GM18526 (cell line): Measurements from ENCODE around the gene GRIN3B.

Experiments
- POLR2A ChIP-seq: IDR thresholded peaks from 3 replicates; pipeline ENCODE4 v1.6.1; 2011; ENCODE audit not compliant: insufficient read length; ENCODE audit errors: extremely low read depth

The GRIN3B gene

GRCh38 chr19:1049106-1049505 lies 48.9 kb downstream of the GRIN3B start:
- TF ChIP-seq POLR2A = no peak

GRCh38 chr19:1049800-1050199 lies 49.6 kb downstream of the GRIN3B start:
- TF ChIP-seq POLR2A = no peak

DNA sequence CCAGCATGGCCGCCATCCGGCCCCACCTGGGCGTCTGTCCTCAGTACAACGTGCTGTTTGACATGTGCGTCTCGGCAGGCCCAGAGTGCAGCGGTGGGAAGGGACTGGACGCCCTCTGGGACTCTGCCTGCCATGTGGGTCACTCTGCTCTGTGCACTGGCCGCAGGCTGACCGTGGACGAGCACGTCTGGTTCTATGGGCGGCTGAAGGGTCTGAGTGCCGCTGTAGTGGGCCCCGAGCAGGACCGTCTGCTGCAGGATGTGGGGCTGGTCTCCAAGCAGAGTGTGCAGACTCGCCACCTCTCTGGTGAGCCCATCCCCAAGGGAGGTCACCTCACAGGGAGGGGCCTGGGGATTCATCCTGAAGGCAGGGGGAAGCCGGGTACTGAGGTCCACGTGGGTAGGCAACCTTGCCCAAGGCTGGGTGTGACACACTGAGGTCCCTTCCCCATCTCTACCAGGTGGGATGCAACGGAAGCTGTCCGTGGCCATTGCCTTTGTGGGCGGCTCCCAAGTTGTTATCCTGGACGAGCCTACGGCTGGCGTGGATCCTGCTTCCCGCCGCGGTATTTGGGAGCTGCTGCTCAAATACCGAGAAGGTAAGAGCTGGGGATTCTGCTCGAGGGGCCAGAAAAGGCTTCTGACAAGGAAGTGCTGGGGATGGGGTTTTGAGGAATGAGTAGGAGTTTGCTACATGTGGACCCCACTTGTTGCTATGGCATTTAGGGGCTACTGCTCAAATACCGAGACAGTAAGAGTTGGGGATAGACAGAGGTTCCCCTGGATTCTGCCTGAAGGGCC lies 51.0 kb downstream of the GRIN3B start:
- TF ChIP-seq POLR2A = no peak

GRCh38 chr19:1051791-1052190 lies 51.6 kb downstream of the GRIN3B start:
- TF ChIP-seq POLR2A = no peak

- no peak for TF ChIP-seq POLR2A
These were observed 52.2 kb downstream of the GRIN3B start for GRCh38 chr19:1052349-1052975.

DNA sequence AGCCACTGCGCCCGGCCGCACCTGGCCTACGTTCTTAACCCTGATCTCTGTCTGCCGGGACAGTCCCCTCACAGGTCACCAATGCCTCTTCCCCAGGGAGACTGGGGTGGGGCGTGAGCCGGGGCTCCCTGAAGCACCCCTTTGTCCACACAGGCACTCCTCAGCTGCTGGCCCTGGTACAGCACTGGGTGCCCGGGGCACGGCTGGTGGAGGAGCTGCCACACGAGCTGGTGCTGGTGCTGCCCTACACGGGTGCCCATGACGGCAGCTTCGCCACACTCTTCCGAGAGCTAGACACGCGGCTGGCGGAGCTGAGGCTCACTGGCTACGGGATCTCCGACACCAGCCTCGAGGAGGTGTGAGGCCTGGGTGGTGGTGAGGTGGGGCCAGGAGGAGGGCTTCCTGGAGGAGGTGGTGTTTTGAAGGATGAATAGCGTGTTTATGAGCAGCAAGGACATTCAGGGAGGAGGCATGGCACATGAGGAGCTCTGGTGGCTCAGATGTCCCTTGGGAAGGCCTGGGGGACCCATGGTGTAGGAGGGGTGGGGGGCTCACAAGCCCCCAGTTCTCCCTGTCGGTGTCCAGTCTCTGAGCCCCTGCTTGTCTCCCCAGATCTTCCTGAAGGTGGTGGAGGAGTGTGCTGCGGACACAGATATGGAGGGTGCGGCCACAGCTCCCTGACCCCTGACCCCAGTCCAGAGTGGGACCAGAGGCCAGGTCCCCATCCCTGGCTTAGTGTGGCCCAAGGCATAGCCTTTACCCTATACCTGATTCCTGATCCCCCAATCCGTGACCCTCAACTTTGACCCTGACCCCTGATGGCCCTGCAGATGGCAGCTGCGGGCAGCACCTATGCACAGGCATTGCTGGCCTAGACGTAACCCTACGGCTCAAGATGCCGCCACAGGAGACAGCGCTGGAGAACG lies 53.2 kb downstream of the GRIN3B start:
- no peak for TF ChIP-seq POLR2A

DNA sequence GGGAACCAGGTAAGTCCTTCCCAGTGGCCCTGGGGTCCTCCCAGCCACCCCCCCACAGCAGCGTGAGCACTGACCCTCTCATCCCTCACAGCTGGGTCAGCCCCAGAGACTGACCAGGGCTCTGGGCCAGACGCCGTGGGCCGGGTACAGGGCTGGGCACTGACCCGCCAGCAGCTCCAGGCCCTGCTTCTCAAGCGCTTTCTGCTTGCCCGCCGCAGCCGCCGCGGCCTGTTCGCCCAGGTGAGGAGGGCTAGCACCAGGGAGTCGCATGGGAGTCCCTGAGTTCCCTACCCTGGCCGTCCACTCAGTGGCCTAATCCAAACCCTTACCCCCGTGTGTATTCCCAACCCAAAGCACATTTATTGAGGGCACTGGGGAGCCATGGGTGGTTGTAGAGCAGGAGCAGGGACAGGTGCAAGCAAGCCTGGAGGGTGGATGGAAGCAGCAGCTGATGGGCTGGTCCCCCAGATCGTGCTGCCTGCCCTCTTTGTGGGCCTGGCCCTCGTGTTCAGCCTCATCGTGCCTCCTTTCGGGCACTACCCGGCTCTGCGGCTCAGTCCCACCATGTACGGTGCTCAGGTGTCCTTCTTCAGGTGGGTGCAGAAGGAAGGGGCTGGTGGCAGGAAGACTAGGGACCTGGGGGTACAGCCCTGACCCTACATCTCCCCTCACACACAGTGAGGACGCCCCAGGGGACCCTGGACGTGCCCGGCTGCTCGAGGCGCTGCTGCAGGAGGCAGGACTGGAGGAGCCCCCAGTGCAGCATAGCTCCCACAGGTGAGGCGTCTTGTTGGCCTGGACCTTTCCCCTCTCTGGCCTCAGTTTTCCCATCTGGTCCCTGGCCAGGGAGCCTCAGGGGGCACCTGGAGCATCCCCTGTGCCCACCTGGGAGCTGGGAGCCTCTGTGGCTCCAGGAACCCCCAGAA lies 54.1 kb downstream of the GRIN3B start:
- TF ChIP-seq POLR2A = no peak

GRCh38 chr19:1055028-1055425 lies 54.8 kb downstream of the GRIN3B start:
- no peak for TF ChIP-seq POLR2A

DNA sequence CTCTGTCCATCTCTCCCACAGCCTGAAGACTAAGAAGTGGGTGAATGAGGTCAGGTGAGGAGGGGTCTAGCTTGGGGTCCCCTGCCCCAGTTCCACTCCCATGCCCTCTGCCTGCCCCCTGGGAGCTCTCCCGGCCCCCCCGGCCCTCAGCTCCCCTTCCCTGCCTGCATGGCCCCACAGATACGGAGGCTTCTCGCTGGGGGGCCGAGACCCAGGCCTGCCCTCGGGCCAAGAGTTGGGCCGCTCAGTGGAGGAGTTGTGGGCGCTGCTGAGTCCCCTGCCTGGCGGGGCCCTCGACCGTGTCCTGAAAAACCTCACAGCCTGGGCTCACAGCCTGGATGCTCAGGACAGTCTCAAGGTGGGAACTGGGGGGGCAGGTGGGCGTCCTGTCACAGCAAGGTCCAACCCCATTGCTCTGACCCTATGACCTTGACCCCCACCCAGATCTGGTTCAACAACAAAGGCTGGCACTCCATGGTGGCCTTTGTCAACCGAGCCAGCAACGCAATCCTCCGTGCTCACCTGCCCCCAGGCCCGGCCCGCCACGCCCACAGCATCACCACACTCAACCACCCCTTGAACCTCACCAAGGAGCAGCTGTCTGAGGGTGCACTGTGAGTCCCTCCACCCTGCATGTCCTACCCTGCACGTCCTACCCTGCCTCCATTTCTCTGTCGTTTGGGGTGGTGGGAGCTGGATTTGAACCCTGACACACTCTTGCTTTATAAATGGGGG lies 55.8 kb downstream of the GRIN3B start:
- no peak for TF ChIP-seq POLR2A

DNA sequence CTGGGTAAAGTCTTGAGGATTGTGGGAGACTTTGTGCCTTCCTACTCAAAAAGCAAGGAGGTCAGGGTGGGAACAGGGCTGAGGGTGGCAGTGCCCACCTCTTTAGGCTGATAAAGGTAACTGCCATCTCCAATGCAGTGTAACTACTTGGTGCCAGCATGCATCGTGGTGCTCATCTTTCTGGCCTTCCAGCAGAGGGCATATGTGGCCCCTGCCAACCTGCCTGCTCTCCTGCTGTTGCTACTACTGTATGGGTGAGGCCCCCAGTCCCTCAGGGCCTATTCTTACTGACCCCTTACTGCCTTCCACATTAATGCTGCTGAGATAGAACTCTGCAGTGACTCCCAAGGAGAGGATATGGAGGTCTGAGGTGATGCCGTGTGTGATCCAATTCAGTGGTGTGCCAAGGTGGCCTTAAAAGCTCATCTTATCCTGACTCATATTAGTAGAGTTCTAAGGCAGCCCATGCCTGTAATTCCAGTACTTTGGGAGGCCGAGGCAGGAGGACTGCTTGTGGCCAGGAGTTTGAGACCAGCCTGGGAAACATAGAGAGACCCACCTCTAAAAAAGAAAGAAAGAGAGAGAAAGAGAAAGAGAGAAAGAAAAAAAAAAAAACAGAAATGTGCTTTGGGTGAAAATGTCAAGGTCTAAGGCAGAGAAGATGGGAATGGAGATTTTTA lies 57.1 kb downstream of the GRIN3B start:
- TF ChIP-seq POLR2A = no peak

- TF ChIP-seq POLR2A = no peak
These were observed 57.9 kb downstream of the GRIN3B start for GRCh38 chr19:1058112-1058511.
